Stimulated activated naive CD4-positive, alpha-beta T cell (primary cell): ENCODE results near the gene SEMA5A.

Experiments used
- DNase-seq, 6 experiments: peaks; one replicate each; lab custom pipeline; 2025; lab: John Stamatoyannopoulos, UW

SEMA5A gene

DNA sequence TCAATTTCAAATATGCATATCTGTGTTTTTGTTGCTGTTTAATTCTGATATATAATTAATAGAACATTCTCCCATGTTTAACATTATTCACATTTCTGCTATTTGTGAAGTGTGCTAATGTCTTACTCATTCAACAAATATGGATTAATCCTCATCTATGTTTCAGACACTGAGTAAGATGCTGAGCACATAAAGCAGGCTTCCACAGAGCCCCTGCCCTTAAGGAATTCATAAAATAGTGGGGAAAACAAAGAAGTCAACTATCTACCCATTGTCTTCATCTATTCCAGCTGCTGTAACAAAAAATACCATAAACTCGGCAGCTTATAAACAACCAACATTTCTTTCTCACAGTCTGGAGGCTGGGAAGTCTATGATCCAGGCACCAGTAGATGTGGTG lies 333.3 kb downstream of the SEMA5A start:
- no peak for DNase-seq

DNA sequence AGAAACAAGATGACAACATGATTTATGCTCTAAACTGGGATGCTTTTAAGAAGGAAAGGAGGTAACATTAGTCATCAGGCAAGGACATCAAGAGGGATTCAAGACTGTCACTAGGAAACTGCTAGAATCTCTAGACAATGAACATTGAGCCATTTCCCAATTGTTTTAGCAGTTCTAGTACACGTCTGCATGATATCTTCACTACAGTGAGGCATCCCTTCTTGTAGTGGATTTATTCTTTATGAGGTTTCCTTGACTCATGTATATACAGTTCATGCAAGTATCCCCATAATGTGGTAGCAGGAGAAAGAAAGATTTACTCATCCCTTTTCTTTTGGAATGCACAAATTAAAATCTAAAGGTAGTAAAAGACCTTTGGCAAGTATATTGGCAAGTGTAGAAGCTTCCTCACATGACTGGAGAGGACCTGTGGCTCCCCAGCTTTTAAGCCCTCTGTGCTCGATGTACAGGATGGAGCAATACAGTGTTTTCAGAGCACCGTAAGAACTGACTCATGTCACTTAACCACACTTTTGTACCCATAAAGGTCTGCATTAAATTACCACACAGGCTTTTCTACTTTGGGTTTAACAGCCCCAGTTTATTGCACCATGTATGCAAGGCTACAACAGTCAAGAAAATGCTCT lies 335.9 kb downstream of the SEMA5A start:
- no peak for DNase-seq

DNA sequence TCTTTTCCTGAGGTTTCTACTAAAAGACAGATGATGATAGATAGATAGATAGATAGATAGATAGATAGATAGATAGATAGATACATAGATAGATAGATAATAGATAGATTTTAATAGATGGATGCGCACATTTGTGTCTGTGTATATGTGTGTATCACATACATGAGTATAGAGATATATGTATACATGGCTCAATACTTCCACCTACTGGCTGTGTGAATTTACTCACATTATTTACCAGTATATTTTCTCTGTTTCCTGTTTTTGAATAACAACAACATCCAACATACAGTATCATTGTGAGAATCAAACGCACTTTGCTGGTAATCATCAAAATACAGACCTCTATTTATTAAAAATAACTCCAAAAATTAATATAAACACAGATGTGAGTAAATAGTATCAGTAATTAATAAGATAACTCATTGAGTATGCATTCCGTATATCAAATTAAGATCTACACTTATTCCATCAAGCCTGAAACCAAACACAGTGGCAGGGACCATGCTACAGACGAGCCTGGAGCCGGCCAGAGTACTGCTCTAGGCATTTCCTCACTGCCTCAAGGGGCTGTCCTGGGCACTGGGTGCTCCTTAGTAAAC lies 338.0 kb downstream of the SEMA5A start:
- DNase-seq: no peak

DNA sequence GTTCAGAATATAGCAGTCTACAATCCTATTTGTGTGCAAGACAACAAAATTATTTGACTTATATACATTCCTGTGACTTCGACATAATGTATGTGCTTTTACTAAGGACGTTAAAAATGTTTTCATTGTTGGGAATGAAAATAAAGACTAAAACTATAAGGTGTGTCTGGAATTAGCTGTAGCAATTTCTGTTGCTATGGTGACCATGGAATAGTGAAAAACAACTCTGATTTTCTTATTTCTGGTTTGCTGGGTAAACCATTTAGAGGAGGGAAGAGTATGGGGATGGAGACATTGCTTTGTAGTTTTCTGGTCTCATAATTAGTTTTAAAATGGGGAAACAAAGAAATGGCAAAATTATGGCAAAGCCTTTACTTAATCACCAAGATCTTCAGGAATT lies 343.2 kb downstream of the SEMA5A start:
- DNase-seq: no peak

DNA sequence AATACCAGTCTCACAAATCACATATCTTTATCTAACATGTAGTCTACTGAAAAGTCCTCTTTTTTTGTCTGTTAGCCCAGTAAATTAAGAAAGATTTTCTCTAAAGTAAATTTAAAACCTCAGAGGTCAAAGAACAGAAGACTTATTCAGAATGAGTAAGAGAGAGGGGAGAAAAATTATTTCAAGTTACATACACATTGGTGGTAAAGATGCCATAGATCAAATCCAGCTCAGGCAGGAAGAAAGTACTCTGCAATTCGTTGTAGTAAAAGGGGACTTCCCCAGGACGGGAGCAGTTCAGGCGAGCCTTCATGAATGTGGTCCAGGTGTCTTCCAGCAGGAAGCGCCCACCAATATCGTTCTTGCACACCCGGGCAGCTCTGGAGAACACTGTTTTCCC lies 344.1 kb downstream of the SEMA5A start:
- DNase-seq: no peak

DNA sequence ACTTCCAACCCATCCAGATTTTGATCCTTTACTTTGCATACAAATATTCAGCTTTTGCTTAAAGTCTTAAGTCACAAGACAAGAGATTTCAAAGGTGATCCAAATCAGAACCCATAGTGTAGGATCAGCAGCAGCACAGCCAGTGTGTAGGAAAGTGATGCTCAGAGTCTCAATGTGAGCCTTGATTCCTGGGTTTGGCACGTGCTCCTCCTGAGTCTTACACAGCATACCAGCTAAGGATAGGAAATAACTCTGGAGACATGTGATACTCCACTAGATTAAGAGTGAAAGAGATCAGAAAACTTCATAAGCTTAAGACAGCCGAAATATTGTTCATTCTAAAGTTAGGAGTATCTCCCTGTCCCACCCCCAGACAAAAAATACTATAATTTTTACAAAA lies 344.9 kb downstream of the SEMA5A start:
- DNase-seq: no peak

DNA sequence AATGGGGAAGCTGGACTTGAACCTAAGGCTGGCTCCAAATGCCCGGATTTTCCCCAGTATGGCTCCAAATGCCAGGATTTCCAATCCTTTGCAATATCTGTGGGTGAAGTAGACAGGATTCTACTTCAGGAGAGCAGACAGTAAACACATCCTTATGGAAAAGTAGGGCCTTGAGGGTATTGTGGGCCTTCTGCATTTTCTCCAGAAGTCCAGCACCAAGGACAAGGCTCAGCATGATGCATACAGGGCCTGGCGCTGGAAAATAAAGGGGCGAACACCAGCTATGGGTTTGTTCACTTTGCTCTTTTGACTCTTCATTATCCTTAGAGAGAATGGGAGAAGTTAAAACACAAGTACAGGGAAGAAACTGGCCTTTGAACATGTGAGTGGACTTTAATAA lies 347.5 kb downstream of the SEMA5A start:
- DNase-seq: no peak

DNA sequence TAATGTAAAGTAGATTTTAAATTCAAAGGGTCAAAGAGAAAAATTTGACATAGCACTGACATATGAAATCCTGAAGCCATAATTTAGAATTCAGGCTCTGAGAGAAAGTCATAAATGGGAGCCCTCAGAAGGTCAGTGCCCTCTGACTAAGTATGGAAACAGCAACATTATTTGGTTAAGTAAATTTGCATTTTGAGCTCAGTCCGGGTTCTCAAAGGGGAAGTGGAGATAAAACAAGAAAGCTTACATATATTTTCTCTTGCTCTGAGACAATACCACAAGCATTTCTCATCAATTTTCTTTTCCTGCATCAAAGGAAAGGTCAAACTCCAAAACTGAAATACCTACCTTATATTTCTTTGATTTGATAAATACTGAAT lies 348.0 kb downstream of the SEMA5A start:
- no peak for DNase-seq

DNA sequence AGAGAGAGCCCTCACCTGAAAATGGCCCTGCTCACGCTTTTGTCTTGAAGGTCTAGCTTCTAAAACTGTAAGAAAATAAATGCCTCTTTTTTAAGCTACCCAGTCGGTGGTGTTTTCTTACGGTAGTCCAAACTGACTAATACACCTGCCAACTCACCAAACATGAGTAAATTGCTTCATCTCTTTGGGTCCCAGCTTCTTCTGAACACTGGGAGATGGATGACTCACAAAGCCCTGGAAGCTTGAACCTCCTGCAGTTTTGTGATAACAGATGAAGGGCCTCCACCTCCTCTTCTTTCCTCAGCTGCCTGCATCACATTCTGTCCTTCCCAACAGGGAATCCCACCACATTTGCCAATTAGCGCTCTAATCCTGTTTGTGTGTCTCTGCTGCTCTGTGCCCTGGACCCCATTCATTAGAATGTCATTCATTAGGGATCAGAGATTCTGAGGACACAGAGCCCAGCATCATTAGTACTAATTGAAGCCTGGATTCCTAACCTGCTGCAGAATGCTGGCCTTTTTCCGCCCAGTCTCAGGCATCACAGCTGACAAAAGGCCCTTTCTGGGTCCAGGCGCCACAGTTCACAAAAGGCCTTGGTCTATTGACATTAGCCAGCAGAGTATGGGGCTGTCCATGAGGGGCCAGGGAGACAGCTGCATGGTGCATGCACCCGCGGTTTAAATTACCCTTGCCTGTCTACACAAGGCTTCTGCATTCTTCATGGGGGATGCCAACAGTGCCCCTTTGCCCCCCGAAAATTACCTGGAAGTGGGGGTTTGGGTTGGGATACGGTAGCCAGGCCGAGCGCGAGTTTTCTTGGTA lies 349.3 kb downstream of the SEMA5A start:
- no peak for DNase-seq

DNA sequence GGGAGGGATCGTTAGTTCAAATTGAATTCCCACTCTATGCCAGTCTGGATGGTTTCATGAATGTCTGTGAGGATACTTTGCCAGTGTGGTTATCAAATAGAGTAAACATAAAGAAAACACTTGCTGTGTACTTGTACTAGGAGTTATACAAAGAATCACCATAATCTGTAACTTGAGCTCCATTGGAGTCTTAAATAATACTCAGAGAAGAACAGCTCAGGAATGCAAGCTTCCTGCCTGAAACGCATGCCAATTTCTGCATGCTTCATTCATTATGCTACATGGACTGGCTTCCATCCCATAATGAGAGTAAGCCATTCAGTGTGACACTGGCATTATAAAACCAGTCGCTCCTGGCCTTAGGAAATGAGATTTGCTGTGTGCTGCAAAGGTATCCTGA lies 351.4 kb downstream of the SEMA5A start:
- no peak for DNase-seq

DNA sequence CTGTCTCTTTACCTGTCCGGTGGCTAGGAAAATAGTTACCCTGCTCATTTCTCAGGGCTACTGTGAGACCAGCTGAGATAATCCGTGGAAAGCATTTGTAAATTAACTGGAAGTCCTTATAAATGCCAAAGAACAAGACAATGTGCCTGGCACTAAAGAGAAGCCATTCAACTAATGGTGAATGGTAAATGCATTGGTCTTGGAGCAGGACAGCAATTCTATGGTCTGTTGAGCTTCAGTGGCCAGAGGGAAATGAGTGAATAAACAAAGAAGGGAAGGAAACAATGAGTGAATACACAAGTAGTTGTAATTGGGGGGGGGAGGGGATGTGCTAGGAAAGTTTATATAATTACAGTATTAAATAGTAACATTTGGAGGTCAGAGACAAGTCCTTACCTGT lies 353.6 kb downstream of the SEMA5A start:
- no peak for DNase-seq

DNA sequence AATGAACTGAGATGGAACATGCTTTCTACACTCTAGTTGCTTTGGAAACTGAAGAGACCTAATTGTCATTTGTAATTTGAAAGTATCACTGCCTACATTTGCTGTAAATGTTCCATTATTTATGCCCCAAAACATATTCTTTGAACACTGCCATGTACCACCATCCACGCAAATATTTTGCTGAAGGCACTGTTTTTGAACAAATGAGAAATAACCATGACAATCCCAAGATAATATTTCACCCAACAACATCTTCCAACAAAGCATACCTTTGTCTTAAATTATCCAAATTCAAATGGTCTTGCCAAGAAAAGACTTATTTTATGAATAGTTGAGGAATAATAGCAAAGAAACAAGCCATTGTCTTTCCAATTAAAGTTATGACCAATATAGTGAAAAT lies 356.2 kb downstream of the SEMA5A start:
- DNase-seq: no peak

DNA sequence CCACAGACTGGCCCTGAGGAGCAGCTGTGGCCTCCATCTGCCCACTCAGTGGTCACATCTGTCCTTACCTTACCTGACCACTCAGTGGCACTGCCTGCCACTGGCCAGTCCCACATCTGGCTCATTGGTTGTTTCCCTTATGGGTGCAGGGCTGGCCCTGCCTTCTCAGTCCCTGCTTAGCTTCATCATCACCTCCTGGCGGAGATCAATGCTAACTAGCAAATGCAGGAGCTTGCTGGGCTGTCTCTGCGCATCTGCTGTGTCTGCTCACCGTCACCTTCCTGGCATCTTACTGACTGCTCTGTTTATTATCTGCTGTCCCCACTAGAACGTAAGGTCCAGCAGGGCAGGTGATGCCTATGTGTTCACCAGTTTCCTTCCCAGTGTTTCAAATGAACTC lies 356.9 kb downstream of the SEMA5A start:
- no peak for DNase-seq

DNA sequence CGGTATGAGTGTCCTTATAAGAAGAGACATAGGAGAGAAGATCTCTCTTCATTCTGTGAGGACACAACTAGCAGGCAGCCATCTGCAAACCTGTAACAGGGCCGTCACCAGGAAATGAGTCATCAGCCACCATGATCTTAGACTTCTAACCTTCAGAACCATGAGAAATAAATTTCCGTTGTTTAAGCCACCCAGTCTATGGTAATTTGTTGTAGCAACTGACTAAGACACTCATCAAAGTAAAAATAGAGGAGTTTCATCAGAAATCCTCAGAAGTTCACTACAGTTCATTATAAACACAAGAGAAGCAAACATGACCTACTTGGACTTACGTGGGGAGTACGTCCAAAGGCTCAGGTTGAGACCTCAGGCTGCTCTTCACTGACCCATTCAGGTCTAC lies 357.7 kb downstream of the SEMA5A start:
- no peak for DNase-seq

DNA sequence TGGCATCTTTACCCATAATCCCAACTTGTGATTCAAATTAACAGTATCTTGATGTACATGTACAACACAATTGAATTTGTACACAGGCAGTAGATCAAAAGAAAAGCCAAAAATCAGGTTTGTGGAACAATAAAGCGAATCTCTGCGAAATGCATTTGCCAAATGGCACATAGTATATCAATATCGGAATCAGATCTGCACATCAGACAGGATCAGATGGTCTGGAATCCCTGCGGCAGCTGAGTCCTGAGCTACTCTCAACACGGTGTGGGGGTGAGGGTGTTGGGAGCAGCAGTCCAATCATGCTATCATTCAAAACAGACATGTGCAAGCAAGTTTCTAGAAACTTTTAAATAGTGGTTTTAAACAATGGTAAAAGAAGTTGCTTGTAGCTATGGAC lies 358.3 kb downstream of the SEMA5A start:
- no peak for DNase-seq

DNA sequence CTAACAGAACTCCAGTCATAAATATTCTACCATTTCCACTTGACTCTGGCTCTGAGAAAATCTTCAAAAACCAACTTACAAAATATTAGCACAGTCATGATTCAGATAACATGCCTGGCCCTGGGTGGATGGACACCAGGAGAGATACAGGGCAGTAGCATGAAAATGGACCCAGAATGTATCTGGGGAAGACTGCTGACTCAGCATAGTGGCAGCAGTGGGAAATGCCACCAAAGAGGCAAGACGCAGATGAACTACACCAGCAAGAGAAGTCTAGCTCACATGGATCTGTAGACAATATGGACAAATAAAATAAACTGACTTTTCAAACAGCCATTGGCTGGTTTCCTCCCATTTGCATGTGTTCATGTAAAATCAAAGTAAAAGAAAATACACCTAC lies 359.8 kb downstream of the SEMA5A start:
- DNase-seq: no peak

DNA sequence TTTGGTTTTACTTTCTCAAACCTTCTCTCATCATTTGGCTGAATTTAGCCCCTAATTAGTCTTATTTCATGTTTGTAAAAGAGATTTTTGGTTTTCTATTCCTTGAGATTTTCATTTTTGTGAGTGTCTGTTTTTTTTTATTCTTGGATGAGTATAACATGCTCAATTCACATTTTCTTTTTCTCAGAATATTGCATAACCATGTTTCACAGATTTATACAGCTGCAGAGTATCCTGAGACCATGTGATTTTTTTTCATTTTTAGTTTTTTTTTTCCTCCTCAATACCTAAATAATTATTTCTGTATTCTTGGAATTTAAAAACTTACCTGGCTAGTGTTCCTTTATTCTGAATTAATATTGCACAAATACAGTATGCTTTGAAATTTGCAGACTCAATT lies 361.9 kb downstream of the SEMA5A start:
- DNase-seq: no peak

DNA sequence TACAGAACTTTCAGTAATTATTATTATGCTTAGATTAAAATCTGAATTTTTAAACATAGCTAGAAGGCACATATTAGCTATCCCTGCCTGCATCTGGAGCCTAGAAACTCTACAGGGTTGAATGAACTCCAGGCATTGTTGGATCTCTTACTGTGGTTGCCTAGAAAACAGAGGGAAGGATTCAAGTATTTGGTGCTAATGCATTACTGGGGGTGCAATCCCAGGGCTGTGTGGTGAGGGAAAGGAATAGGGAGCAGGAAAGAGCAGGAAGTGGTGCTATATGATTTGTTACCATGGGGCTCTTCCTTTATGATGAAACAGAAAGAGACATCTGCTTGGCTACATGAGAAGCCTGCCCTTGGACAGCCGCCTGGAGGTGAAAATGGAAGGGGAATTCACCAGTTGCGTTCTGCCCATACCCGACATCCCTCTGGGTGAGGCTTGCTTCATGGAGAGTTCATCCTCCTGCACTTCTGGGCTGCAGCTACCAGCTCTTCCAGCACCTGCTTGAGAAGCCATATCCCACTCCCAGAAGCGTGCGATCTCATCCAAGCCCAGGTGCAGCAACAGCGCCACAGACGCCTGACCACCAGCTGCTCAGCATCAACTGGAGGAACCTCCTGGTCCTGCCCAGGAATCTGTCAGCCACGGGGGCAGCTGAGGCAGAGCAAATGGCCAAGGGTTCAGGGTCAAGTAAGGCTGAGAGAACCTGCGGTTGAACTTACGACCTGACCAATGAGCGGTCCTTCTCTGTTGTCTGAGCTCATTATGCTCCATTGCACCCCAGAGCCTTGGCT lies 362.8 kb downstream of the SEMA5A start:
- no peak for DNase-seq

DNA sequence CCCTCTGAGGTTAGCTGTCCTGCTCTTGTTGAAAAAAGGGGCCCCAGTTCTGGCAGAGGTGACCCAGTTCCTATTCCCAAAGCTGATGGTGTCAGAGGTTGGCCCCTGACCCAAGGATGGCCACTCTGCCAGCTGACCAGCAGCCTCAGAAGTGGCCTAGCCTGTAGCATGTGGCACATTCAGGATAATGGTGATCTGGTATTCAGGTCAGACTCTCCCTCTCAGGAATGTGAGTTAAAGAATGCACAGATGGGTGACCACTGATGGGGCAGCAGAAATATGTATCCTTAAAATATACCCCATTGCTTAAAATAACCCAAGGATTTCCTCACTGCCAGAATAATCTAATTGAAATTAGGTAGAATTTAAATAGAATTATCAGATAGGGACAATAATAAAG lies 369.2 kb downstream of the SEMA5A start:
- DNase-seq: no peak

DNA sequence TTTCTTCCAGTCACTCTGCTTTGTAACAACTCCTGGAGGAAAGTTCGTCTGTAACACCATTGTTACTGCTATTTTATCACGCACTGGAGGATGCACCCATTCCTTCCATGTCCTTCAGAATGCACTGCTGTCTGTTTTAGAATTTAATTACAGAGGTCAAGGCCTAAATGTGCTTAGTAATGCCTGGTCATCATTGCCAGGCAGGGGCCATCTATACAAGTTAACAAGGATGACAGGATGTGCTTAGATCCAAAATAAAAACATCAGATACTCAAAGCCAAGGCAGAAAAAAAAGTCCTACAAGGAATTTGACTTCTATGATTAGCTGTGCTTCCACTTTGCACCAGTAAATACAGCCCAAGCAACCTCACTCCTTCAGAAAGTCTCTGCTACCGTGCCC lies 371.4 kb downstream of the SEMA5A start:
- DNase-seq: no peak

DNA sequence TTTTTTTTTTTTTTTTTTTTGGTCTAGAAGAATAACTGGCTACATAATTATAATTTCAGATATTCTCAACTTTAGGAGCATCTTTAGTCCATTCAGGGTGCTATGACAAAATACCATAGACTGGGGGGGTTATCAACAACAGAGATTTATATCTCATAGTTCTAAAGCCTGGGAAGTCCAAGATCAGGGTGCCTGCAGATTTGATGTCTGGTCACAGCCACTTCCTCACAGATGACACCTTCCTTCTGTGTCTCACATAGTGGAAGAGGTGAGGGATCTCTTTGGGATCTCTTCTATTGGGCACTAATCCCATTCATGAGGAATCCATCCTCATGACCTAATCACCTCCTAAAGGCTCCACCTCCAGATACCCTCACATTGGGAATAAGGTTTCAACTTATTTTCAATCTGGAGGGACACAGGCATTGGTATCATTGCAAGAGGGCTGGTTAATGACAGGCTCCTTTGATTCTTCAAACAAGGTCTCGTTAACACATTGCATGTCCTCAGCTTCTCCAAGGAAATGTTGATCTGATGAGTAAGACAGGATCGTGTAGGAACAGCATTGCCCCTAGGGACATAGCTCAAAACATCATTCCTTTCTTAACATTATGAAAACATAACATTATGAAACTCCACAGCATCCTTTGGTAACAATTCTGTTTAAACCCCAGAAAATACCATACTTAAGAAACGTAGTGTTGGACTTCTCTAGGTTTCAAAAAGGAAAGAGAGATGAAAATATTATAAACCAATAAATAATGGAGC lies 372.4 kb downstream of the SEMA5A start:
- no peak for DNase-seq

DNA sequence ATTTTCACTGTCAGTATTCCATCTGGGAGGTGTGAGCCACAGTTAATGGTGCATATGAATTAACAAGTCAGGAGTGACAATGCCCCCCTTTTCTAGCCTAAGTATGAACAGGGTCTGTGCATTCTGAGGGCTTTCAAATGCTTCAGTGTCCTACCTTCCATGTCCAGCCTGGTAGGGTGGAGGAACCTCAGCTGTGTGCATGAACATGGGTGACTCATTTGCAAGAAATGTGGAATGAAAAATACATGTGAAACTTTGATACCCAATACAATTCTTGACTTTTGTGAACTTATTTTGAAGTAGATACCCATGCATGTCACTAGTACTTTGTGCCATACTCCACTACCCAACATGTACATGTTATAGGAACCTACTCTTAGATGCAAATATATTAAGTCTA lies 375.8 kb downstream of the SEMA5A start:
- no peak for DNase-seq
